Measurements from ENCODE around the gene EEF2K.

Gene EEF2K

DNA sequence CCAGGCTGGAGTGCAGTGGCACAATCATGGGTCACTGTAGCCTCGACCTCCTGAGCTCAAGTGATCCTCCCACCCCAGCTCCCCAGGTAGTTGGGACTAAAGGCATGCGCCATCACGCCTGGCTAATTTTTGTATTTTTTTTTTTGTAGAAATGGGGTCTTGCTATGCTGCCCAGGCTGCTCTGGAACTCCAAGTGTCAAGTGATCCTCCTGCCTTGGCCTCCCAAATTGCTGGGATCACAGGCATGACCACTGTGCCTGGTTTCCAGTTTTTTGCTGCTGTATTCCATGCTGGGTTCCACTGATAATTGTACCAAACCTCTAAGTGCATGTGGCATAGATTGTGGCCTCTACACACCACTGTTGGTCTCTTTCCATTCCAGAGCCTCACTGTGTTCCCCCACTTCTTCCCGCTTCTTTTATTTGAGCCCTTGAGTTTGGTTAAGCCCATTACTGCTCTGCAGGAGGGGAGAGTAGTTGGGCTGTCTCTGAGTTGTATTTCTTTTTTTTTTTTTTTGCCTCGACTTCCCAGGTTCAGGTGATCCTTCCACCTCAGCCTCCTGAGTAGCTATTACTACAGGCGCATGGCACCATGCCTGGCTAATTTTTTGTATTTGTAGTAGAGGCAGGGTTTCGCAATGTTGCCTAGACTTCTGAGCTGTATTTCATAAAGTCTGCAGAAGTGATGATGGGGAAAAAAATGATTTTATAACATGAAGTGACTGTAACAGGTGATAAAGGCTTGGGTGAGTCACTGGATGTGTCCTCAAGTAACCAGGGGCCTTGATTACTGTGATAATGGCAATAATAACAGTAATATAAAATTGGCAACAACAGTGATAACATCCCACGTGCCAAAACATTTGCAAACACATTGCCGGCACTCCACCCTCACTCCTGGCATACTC is 30.0 kb downstream of the EEF2K start:
- in situ Hi-C loops (cut with MboI; ENCODE audit: low sequenced_read_pairs): no loop called here

DNA sequence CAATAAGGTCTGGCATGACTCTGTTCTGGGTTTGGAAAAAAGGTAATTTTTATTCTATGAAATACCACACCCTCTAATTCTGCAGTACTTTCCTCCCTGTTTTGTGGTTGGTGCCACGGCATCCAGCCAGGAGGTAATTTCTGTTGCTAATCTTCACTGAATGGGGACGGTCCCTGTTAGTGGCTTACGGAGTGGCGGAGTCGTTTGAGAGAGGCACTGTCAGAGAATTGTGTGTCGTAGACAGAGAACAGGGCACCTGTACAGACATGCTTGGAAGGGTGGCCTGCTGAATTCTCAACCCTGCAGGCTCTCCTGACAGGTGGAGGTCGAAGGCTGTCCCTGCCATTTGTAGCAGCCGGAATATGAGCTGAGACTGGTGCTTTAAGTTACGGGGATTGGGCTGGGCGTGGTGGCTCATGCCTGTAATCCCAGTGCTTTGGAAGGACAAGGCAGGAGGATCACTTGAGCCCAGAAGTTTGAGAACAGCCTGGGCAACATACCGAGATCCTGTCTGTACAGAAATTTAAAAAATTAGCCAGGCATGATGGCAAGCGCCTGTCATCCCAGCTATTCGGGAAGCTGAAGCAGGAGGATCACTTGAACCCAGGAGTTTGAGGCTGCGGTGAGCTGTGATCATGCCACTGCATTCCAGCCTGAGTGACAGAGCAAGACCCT is 33.2 kb downstream of the EEF2K start:
- in situ Hi-C loops (cut with MboI; ENCODE audit: low sequenced_read_pairs): no loop called here

DNA sequence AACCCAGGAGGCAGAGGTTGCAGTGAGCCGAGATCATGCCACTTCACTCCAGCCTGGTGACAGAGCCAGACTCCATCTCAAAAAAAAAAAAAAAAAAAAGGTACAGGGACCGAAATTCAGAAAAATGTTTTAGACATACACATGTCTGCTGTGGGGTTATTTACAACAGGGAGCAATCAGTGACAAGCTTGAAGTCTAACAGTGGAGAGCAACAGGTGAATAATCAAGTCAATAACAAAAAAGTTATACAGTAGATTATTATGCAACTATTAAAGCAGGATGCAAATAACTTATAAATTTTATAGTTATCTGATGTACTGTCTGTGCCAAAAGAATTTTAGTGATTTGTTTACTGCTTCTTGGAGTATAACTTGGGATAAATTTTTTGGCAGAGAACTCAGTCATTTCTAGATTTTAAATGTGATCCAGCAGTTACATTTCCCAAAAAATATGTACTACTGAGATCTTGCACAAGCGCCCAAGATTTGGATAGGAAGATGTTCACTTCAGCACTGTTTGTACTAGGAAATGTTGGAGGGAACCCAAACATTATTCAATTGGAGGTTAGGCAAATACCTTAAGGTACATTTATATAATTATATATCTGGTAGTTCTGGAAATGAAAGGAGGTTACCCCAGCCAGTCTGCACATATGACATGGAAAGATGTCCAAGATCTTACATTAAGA is 34.1 kb downstream of the EEF2K start:
- in situ Hi-C loops (cut with MboI; ENCODE audit: low sequenced_read_pairs): no loop called here

DNA sequence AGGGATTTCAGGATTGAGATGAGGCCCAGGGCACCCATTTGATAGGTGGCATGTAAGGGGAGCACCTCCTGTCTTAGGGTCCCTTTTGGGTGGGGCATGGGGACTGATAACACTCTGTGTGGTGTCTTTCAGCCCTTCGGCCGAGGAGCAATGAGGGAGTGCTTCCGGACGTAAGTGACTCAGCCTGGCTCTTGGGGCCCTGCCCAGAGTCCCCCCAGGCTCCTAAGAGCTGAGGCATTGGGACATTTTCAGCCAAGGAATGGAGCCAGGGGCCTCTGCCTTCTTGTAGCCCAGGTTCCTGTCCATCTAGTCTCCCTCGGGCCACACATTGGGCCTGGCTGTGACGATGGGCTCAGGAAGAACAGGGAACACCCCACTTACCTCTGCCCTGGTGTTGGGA is 44.4 kb downstream of the EEF2K start:
- in situ Hi-C loops (cut with MboI; ENCODE audit: low sequenced_read_pairs): no loop called here

DNA sequence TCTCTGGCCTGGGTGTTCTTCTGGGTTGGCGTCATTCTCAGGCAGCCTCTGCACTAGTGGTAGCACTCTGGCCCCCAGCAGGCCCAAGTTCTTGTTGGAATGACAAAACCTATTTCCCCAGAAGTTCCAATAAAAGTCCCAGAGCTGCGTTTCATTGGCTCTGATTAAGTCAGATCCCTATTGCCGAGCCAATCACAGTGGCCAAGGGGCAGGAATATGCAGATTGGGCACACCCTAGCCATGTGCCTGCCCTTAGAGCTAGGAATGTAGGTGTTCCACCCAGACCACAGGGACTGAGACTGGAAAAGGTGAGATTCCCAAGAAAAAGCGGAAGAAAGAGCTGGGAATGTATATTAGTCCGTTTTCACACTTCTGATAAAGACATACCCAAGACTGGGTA is 46.2 kb downstream of the EEF2K start:
- in situ Hi-C loops (cut with MboI; ENCODE audit: low sequenced_read_pairs): no loop called here

DNA sequence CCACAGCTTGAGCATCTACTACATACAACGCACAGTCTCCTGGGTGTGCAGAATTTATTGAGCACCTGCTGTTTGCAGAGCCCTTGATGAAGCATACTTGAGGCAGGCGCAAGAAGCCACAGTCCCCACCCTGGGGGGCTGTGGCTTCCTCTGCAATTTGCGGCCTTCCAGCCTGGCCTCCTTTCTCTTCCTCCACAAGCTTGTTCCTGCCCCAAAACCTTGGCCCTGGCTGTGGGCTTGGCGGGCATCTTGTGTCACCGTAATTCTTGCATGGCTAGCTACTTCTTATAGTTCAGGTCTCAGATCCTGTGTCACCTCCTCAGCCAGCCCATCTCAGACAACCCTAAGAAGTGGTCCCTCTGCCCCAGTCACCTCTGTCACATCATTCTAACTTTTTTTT is 47.2 kb downstream of the EEF2K start:
- in situ Hi-C loops (cut with MboI; ENCODE audit: low sequenced_read_pairs): no loop called here

DNA sequence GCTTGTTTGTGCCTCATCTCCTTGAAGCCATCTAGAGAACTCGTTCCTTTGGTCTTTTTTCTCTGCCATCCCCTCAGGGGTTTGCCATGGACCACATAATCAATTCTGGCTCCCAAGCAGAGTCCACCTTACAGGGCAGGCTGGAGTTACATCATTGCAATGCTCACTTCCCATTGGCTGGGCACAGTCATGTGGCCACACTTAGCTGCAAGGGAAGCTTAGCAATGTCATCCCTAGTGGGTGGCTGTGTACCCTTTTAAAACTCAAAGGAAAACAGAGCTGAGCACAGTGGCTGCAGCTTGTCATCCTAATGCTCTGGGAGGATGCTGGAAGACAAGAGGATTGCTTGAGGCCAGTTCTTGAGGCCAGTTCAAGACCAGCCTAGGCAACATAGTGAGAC is 49.3 kb downstream of the EEF2K start:
- in situ Hi-C loops (cut with MboI; ENCODE audit: low sequenced_read_pairs): no loop called here

DNA sequence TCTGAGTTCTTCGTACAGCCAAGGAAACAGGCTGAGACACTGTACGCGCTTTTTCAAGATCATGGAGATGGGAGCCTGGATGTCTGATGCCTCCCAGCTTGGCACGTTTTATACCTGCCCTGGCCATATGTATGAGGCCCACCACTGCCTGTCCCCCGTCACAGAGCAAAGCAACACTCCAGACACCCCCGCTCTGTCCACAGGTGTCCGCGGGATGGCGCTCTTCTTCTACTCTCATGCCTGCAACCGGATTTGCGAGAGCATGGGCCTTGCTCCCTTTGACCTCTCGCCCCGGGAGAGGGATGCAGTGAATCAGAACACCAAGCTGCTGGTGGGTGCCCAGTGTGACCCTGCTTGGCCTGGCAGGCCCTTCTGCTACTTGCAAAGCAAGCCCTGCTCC is 51.4 kb downstream of the EEF2K start:
- in situ Hi-C loops (cut with MboI; ENCODE audit: low sequenced_read_pairs): no loop called here

DNA sequence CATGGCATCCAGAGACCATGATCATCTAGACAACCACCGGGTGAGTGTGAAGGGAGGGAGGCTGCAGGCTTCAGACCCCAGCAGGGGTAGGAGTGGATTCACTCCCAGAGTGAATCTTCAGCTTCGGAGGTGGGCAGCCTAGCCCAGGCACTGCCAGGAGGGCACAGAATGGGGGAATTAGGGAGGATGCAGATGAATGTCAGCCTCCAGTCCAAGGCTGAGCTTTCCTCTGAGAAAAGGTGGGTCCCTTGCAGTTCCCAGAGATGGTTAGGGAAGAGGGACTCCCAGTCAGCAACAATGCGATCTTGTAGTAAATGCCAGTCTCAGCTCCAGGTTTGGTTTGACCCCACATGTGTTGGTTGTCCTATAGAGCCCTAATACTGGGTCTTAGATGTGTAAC is 54.4 kb downstream of the EEF2K start:
- in situ Hi-C loops (cut with MboI; ENCODE audit: low sequenced_read_pairs): no loop called here

DNA sequence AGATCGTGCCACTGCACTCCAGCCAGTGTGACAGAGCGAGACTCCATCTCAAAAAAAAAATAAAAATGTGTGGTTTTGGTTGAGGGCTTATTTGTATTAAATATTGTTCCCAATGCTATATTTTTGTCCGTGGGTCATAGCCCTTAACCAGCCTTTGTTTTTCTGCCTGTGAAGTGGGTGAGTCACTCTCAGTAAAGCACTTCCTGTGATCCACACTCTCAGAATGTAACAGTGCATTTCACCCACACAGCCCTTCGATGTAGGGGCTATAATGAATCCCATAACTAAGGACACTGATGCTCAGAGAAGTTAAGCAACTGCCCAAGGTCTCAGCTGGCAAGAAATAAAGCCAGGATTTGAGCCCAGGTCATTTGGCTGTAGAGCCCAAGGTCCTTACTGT is 56.4 kb downstream of the EEF2K start:
- in situ Hi-C loops (cut with MboI; ENCODE audit: low sequenced_read_pairs): no loop called here

DNA sequence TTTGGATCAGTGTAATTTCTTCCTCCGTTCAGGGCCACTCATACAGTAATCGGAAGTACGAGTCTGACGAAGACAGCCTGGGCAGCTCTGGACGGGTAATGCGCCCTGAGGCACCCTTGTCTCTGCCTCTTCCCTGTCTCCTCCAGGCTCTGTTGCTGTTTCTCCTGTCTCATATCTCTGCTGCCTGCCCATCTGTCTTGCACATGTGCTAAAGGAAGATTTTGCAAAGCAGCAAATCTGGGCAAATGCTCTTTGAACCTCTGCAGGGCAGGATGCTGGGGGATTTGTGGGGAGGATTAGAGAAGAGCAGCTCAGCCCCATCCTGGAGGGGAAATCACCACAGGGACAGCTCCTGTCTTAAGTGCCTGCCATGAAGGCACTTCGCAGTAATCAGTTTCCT is 58.7 kb downstream of the EEF2K start:
- in situ Hi-C loops (cut with MboI; ENCODE audit: low sequenced_read_pairs): no loop called here

DNA sequence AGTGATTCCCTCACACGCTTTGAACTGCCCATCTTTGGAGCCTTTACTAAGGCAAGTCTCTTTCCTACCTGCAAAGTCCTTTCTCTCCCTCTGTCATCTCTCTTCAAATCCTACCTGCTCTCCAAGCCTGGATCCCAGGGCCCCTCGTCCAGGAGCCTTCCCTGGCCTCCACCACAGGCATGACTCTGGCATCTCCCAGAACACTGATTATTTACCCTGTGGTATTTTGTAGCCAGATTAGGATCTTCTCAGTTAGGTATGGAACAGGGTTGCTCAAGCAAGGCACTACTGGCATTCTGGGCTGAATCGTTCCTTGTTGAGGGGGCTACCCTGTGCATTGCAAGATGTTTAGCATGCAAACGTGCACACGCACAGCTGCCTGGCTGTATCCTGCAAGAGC is 59.3 kb downstream of the EEF2K start:
- in situ Hi-C loops (cut with MboI; ENCODE audit: low sequenced_read_pairs): no loop called here

DNA sequence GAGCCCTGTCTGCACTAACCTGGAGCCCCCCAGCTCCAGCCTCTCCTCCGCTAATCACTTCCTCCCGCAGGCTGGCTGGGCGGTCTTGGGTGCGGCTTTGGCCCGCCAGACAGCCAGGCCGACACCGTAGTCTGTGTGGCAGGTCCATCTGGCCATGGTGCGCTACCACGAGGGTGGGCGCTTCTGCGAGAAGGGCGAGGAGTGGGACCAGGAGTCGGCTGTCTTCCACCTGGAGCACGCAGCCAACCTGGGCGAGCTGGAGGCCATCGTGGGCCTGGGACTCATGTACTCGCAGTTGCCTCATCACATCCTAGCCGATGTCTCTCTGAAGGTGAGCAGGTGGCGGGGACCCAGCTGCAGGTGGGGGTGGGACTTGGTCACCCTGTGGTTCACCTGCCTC is 60.5 kb downstream of the EEF2K start:
- in situ Hi-C loops (cut with MboI; ENCODE audit: low sequenced_read_pairs): no loop called here

DNA sequence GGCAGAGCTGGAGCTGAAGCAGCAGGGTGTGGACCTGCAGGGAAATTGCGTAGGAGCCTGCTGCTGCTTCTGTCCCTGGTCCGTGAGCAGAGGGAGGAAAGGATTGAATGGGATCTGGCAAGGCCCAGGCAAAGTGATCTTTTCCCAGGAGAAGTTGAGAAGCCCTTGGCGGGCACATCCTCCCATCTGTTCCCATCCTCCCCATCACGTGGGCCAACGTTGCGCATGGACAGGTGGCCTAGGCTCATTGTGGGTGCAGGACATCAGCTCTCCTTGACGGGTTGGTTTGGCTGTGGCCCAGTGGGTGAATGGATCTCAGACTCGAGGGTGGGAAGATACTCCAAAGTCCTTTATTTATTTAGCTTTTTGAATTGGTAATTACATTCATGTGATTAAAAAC is 61.7 kb downstream of the EEF2K start:
- in situ Hi-C loops (cut with MboI; ENCODE audit: low sequenced_read_pairs): no loop called here

DNA sequence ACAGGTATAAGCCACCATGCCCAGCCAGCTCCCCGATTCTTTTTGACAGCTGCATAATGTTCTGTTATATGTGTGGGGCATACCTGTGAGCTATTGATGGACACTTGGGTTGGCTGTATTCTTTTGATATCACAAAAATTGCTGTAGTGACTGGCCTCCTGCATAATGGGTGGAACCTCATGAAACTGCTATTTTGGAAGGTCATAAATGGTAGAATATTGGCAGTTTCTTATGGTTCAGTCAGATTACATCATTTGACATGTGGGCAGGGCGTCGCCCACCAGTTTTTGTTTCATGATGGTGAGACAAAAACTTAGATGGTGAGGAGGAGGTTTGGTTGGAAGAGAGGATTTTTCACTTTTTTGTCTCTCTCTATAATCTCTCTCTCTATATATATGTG is 64.4 kb downstream of the EEF2K start:
- in situ Hi-C loops (cut with MboI; ENCODE audit: low sequenced_read_pairs): no loop called here

DNA sequence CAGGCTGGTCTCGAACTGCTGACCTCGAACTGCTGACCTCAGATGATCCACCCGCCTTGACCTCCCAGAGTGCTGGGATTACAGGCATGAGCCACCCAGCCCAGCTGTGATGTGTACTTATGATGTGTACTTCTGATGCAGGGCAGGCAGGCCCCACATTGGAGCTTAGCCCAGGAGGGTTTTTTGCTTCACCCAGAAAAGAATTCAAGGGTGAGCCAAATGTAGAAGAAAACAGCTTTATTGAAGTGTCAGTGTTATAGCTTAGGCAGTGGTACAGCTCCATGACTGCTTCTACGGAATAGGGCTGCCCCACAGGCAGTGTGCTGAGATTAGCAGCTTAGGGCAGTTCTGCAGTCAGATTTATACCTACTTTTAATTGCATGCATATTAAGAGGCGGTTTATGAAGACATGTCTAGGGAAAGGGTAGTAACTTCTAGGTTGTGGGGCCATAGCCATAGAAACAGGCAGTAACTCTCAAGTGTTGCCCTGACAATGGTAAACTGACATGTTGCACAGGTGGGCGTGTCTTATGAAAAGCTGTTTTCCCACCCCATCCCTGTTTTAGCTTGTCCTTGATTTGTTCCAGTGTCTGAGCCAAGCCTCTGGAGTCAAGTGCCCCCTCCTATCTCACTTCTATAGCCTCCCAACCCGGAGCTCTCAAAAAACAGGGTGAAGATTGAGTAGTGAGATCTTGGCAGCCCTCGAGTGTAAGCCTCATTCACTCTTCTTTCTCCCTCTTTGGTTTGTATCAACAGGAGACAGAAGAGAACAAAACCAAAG is 67.0 kb downstream of the EEF2K start:
- in situ Hi-C loops (cut with MboI; ENCODE audit: low sequenced_read_pairs): no loop called here

DNA sequence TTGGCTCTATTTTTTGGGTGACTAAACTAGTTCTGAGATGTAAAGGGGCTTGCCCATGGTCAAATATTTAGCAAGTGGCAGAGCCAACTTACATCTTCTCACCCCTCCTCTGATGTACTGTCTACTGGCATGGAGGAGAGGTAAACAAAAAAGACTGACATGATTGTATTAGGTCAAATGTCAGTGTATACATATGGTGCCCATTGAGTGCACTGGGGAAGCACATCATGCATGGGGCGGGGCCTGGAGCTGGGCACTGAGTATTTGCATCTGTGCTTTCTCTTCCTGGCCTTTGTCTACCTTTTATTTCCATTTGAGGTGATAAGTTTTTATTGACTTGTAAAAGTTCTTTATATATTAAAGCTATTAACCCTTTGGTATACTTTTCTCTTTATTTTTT is 68.8 kb downstream of the EEF2K start:
- in situ Hi-C loops (cut with MboI; ENCODE audit: low sequenced_read_pairs): loop anchor here (25.0 kb wide), 1 partner anchor 288 kb away; no protein-coding TSS in a partner anchor

DNA sequence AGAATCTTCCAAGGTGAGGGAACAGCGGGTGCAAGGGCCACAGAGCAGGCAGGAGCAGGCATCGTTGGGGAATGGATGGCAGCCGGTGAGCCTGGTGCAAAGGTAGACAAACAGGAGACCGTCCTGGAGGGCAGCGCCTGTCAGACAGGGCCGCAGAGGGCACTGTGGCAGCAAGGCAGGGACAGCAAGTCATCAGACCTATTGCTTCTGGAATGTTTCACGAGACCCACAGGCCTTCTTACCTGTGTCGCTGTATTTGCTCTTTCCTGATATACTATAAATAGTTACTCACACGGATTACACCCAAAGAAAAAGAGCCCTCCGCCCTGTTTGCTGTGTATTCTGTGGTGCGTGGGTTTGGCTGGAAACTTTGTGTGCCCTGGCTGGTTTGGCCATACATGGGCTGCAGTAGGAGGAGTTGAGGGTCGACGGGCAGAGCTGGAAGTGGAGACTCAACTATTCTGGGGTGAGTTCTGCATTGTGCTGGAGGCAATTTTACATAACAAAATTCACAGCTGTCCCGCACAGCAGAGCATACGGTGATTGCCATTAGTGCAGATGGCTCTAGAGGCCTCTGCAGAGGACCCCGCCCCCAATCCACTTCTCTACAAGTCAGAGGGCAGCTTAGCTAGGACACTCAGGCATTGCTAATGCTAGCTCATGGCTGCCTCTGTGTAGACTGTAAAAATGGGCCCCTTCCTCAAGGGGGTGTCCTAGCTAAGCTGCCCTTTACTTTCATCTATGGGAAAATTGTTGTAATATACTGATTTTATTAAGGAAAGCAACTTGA is 72.6 kb downstream of the EEF2K start:
- in situ Hi-C loops (cut with MboI; ENCODE audit: low sequenced_read_pairs): loop anchor here (25.0 kb wide), 1 partner anchor 291 kb away; no protein-coding TSS in a partner anchor

DNA sequence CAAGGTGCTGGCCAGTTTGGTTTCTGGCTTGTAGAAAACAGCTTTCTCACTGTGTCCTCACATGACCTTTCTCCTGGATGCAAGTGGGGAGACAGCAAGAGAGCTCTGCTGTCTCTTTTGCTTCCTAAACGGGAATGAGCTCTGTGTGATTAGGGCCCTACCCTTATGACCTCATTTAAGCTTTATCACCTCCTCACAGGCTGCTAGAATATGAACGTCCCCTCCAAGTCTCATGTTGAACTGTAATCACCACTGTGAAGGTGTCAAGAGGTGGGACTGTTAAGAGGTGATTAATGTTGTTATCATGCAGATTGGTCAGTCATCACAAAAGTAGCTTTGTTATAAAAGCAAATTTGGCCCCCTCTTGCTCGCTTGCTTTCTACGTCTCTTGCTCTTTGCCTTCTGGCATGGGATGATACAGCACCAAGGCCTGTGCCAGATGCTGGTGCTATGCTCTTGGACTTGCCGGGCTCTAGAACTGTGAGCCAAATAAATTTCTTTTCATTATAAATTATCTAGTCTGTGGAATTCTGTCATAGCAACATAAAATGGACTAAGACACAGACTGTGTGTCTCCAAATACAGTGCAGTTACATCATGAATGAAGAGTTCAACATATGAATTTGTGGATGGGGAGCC is 76.3 kb downstream of the EEF2K start:
- in situ Hi-C loops (cut with MboI; ENCODE audit: low sequenced_read_pairs): loop anchor here (25.0 kb wide), 1 partner anchor 295 kb away; no protein-coding TSS in a partner anchor

DNA sequence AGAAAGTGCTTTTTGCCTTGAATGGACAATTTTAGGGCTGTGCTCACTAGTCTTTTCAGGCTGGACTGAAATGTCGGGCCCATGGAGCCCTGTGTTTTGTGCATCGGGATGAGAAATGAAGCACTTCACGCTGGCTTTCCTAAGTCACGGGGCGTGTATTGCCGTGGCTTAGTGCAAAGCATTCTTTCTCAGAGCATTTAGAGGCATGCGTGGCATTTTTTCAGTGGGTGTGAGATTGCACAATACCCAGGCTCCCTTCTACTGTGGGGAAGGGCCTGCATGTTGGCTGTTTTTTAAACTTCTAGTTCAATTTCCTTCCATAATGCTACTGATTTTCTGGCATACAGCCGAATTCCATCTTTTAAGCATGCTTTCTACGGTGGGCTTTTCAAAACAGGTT is 78.6 kb downstream of the EEF2K start:
- in situ Hi-C loops (cut with MboI; ENCODE audit: low sequenced_read_pairs): loop anchor here (25.0 kb wide), 1 partner anchor 297 kb away; no protein-coding TSS in a partner anchor
